DOHH2 (cell line): Measurements from ENCODE around the gene SPATA2.

ENCODE experiments used
- EZH2phosphoT487 ChIP-seq: fragments of 200-600 bp; sonication (generic); IDR thresholded peaks from 2 replicates; pipeline ENCODE4 v1.6.1; 2017; ENCODE audit warnings: borderline replicate concordance, mild to moderate bottlenecking, antibody characterized with exemption, low read length, moderate library complexity, mixed read lengths
- TF ChIP-seq, protein P1 (sequence below): fragments of 200-600 bp; sonication (generic); IDR thresholded peaks from one replicate; pipeline ENCODE4 v1.5.1; 2014; ENCODE audit warnings: antibody characterized with exemption, mild to moderate bottlenecking, low read depth, low read length; ENCODE audit not compliant: poor library complexity, severe bottlenecking

DNA sequence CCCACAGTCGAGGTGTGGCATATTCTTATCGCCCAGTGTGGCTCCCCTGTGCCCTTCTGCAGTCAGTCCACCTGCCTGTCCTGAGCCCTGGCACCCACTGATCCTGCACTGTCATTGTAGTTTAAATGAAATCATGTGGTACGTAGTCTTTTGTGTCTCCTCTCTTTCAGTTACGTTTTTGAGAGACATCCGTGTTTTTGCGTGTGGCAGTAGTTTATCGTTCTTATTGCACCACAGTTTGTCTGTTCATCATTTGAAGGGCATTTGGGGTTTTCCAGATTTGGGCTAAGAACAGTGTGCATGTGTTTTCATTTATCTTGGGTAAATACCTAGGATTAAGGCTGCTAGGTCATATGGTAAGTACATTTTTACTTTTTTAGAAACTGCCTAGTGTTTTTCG lies 49.3 kb downstream of the SPATA2 start:
- TF ChIP-seq, protein P1, sequence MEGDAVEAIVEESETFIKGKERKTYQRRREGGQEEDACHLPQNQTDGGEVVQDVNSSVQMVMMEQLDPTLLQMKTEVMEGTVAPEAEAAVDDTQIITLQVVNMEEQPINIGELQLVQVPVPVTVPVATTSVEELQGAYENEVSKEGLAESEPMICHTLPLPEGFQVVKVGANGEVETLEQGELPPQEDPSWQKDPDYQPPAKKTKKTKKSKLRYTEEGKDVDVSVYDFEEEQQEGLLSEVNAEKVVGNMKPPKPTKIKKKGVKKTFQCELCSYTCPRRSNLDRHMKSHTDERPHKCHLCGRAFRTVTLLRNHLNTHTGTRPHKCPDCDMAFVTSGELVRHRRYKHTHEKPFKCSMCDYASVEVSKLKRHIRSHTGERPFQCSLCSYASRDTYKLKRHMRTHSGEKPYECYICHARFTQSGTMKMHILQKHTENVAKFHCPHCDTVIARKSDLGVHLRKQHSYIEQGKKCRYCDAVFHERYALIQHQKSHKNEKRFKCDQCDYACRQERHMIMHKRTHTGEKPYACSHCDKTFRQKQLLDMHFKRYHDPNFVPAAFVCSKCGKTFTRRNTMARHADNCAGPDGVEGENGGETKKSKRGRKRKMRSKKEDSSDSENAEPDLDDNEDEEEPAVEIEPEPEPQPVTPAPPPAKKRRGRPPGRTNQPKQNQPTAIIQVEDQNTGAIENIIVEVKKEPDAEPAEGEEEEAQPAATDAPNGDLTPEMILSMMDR = no peak
- TF ChIP-seq EZH2phosphoT487 = no peak
